Smooth muscle cell (in vitro differentiated cells): ENCODE measurements around the gene HEBP1. TPM values are rescaled to one million over a fixed set of nuclear protein-coding genes. Genes with fewer than 3 reads are reported as not detected.

Experiments
- DNase-seq: peaks from one replicate; lab custom pipeline; 2025; ENCODE audit not compliant: unreplicated experiment; lab: John Stamatoyannopoulos, UW
- H2AFZ ChIP-seq: fragments of 200-600 bp; sonication (generic); 2 replicates; pipeline ENCODE4 v1.6.0; 2016; ENCODE audit warnings: antibody characterized with exemption, low read depth, mild to moderate bottlenecking
- H3F3A ChIP-seq: fragments of 200-600 bp; sonication (generic); 2 replicates; pipeline ENCODE4 v1.6.0; 2017; ENCODE audit warnings: antibody characterized with exemption, low read depth
- H3K27ac ChIP-seq: fragments of 200-600 bp; sonication (generic); 2 replicates; pipeline ENCODE4 v1.5.1; 2016; ENCODE audit warnings: low read depth, mild to moderate bottlenecking
- H3K27me3 ChIP-seq: fragments of 200-600 bp; sonication (generic); 2 replicates; pipeline ENCODE4 v1.6.1; 2016; ENCODE audit warnings: low read depth, mild to moderate bottlenecking
- H3K36me3 ChIP-seq: fragments of 200-600 bp; sonication (generic); 2 replicates; pipeline ENCODE4 v1.5.1; 2016; ENCODE audit warnings: low read depth
- H3K4me1 ChIP-seq: fragments of 200-600 bp; sonication (generic); 2 replicates; pipeline ENCODE4 v1.5.1; 2016; ENCODE audit warnings: low read depth
- H3K4me2 ChIP-seq: fragments of 200-600 bp; sonication (generic); 2 replicates; pipeline ENCODE4 v1.6.0; 2016; ENCODE audit warnings: mild to moderate bottlenecking
- H3K4me3 ChIP-seq: fragments of 200-600 bp; sonication (generic); 2 replicates; pipeline ENCODE4 v1.5.1; 2016; ENCODE audit warnings: mild to moderate bottlenecking
- H3K79me2 ChIP-seq: fragments of 200-600 bp; sonication (generic); 2 replicates; pipeline ENCODE4 v1.6.0; 2016; ENCODE audit warnings: low read depth, mild to moderate bottlenecking
- H3K9ac ChIP-seq: fragments of 200-600 bp; sonication (generic); 2 replicates; pipeline ENCODE4 v1.6.0; 2016; ENCODE audit warnings: low read depth
- H3K9me3 ChIP-seq: fragments of 200-600 bp; sonication (generic); replicated peaks from 2 replicates; pipeline ENCODE4 v1.5.1; 2016; ENCODE audit warnings: low read depth
- H4K20me1 ChIP-seq: fragments of 200-600 bp; sonication (generic); 2 replicates; pipeline ENCODE4 v1.6.0; 2016; ENCODE audit warnings: low read depth
- WGBS: methylation state at CpG from one replicate; pipeline ENCODE4 v1.1.7; 2016; ENCODE audit warnings: low lambda C conversion rate; 5-methylcytosine and 5-hydroxymethylcytosine counted together
- polyA plus RNA-seq: library from polyadenylated mRNA; unstranded; fragments of >200 nt; fragmentation: Nextera tagmentation; extraction: Ambion mirVana; gene quantifications from 2 replicates; pipeline ENCODE4 v1.2.1, GENCODE V29; 2016
- total RNA-seq: library from RNA; depleted of rRNA; stranded (reverse); fragments of >200 nt; gene quantifications from 2 replicates; pipeline ENCODE4 v1.2.3, GENCODE V29; 2014
- TF ChIP-seq, protein P1 (sequence below): fragments of 200-600 bp; sonication (generic); IDR thresholded peaks from 2 replicates; pipeline ENCODE4 v1.5.1; 2017; ENCODE audit warnings: borderline replicate concordance, mild to moderate bottlenecking, antibody characterized with exemption; ENCODE audit not compliant: insufficient read depth, poor library complexity, severe bottlenecking

HEBP1 gene
- total and polyA plus RNA-seq, 2 experiments from 2014 or later, result 16.1 to 55.8 TPM

DNA sequence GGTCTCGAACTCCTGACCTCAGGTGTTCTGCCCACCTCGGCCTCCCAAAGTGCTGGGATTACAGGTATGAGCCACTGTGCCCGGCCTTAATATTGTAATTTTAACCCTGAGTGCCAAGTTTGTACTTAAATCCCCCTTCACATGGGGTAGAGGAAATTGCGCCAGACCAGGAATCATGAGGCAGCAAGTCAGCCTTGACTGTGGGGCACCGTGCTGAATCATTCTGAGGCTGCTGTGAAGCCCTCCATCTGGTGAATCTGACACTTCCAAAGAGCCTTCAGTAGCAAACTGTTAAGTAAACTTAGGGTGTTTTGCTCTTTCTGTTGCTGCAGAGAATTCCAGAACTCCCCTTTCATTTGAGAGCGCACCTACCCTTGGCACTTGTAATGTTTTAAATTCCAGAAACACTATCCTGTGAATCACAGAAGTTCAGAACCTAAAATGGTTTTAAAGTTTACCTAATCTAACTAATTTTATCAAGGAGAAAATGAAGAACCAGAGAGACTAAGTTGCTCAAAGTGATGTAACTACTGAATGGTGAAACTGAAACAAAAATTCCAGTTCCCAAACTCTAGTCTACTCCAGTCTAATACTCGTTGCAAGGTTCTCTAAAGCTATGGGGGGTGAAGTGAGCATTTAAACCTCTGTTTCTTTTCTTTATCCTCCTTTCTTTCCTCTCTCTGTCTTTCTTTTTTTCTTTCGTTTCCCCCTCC lies 7.5 kb downstream of the HEBP1 start:
- peak; percentile 17 for DNase-seq
- peaks cover 6% of the 10 kb centered on the region for H3K36me3 ChIP-seq
- H3K79me2 ChIP-seq, result peaks cover 15% of the 10 kb centered on the region
- H2AFZ ChIP-seq, result no peak overlapping the region
- peaks cover 19% of the 10 kb centered on the region for H3F3A ChIP-seq
- no peaks in the 10 kb centered on the region for H3K9me3 ChIP-seq
- 46% methylated on average over 8 of the region's 8 CpGs for WGBS
- peaks cover 4% of the 10 kb centered on the region for H4K20me1 ChIP-seq
- peak overlapping the region; percentile 49 for H3K9ac ChIP-seq
- H3K4me2 ChIP-seq, result peak overlapping the region; percentile 72
- H3K27me3 ChIP-seq, result no peaks in the 10 kb centered on the region
- TF ChIP-seq, protein P1, sequence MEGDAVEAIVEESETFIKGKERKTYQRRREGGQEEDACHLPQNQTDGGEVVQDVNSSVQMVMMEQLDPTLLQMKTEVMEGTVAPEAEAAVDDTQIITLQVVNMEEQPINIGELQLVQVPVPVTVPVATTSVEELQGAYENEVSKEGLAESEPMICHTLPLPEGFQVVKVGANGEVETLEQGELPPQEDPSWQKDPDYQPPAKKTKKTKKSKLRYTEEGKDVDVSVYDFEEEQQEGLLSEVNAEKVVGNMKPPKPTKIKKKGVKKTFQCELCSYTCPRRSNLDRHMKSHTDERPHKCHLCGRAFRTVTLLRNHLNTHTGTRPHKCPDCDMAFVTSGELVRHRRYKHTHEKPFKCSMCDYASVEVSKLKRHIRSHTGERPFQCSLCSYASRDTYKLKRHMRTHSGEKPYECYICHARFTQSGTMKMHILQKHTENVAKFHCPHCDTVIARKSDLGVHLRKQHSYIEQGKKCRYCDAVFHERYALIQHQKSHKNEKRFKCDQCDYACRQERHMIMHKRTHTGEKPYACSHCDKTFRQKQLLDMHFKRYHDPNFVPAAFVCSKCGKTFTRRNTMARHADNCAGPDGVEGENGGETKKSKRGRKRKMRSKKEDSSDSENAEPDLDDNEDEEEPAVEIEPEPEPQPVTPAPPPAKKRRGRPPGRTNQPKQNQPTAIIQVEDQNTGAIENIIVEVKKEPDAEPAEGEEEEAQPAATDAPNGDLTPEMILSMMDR, result no peak
- H3K4me1 ChIP-seq, result peaks cover 13% of the 10 kb centered on the region
- peak overlapping the region; percentile 2 for H3K4me3 ChIP-seq
- H3K27ac ChIP-seq, result peak overlapping the region; percentile 79

DNA sequence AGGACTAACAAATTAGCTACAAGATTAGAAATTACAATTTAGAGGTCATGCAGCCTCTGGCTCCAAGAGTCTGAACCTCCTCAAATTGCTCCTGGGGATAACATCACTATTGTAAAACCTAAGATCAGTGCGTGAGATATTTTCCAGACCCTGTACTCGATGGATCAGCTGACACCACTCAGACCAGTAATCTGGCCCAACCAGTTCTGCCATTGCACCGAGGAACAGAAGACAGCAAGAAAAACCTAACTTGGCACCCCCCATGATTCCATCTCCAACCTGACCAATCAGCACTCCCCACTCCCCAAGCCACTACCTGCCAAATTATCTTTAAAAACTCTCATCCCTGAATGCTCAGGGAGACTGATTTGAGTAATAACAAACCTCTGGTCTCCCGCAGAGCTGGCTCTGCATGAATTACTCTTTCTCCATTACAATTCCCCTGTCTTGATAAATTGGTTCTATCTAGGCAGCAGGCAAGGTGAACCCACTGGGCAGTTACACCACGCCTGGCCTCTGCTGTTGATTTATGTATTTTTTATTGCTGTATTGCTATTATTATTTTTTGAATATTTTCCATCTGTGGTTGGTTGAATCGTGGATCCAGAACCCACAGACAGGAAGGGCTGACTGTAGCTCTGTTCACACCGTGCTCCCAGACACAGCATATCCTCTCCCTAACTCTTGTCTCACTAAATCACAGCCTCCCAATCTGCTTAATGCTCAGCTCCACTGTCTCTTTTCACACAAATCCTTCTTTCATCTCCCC lies 9.2 kb downstream of the HEBP1 start:
- no peak for DNase-seq
- H3K36me3 ChIP-seq, result peaks cover 10% of the 10 kb centered on the region
- H4K20me1 ChIP-seq, result no peaks in the 10 kb centered on the region
- peak overlapping the region; percentile 23 for H3K9ac ChIP-seq
- WGBS, result 20% methylated on average over 7 of the region's 7 CpGs
- H3K79me2 ChIP-seq, result peaks cover 10% of the 10 kb centered on the region
- H3K27me3 ChIP-seq, result no peaks in the 10 kb centered on the region
- H3K27ac ChIP-seq, result peak overlapping the region; percentile 79
- H3K4me1 ChIP-seq, result peaks cover 13% of the 10 kb centered on the region
- H3K9me3 ChIP-seq, result no peaks in the 10 kb centered on the region
- peaks cover 19% of the 10 kb centered on the region for H3F3A ChIP-seq
- H3K4me3 ChIP-seq, result no peak overlapping the region
- TF ChIP-seq, protein P1, result no peak
- H3K4me2 ChIP-seq, result peak overlapping the region; percentile 55
- H2AFZ ChIP-seq, result no peak overlapping the region

DNA sequence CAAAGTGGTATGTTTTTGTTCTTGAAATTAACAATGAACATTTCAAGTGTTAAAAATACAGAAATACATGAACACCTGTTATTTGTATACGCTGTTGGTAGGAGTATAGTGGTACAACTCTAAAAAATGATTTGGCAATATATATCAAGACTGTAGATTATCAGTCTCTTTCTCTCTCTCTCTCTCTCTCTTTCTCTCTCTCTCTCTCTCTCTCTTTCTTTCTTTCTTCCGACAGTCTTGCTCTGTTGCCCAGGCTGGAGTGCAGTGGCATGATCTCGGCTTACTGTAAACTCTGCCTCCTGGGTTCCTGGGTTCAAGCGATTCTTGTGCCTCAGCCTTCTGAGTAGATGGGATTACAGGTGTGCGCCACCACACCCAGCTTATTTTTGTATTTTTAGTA lies 12.6 kb downstream of the HEBP1 start:
- 75% methylated on average over 5 of the region's 5 CpGs for WGBS
- Histone ChIP-seq H3F3A (peaks cover 10% of the 10 kb centered on the region), H3K27ac (no peak overlapping the region), H3K9ac (no peak overlapping the region), H3K36me3 (peaks cover 10% of the 10 kb centered on the region), H3K27me3 (no peaks in the 10 kb centered on the region), H3K4me2 (no peak overlapping the region), H3K9me3 (no peaks in the 10 kb centered on the region), H3K4me1 (peaks cover 13% of the 10 kb centered on the region), H4K20me1 (no peaks in the 10 kb centered on the region), H2AFZ (no peak overlapping the region), H3K79me2 (peaks cover 7% of the 10 kb centered on the region), H3K4me3 (no peak overlapping the region)
- TF ChIP-seq, protein P1, result no peak
- no peak for DNase-seq
